Fibroblast of upper back skin (primary cell): Measurements from ENCODE around the gene AACS.
A peak's percentile ranks its signal among the peaks of the same experiment; 100 is the strongest.
"Not testable (repeated sequence)": the region's sequence is repeated elsewhere in the genome, so short reads cannot be mapped to it uniquely, and the experiment has no call there.

ENCODE experiments used
- DNase-seq: peaks from one replicate; pipeline ENCODE4 v3.0.0-alpha.2; 2013

Gene AACS

DNA sequence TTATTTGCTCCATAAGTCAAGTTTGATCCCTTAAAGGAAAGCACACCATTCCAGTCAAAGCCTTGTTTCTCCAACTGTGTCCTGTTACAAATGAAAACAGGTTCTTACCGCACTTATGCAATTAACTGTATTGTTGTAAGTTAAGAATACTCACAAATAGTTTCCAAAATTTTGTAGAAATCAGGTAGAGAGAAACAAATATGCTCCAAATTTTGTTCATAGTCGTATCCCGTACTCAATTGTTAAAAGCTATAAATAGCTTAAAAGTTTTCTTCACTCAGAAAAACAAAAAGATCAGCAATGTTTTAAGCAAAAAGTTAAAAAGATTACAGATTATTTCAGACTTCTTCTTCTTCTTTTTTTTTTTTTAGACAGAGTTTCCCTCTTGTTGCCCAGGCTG, 4.0 kb upstream of the AACS start:
- DNase-seq, result no peak

GRCh38 chr12:125063522-125063921, 1.7 kb upstream of the AACS start:
- not testable (repeated sequence) for DNase-seq

GRCh38 chr12:125064492-125064891, 743 bp upstream of the AACS start:
- no peak for DNase-seq

- DNase-seq, result no peak
Observed at GRCh38 chr12:125065919-125066570, 810 bp downstream of the AACS start.

GRCh38 chr12:125068391-125068790, 3.2 kb downstream of the AACS start:
- DNase-seq, result no peak

DNA sequence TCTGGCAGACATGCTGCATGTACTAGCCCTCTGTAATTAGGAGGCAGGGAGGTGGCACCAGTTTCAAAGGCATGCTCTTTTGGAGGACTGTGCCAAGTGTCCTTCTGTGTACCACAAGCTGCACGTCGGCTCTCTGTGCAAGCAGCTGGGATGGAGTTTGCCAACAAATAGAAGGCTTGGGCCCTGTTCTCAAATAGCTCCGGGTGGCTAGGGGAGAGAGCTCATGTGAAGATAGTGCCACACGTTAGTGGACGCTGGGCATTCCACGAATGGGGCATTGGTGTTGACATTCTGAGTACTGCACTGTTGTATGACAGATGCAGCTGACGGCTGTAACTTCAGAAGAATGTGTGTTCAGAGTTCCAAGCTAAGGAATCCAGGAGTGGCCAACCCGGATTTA, 4.4 kb downstream of the AACS start:
- DNase-seq, result no peak

DNA sequence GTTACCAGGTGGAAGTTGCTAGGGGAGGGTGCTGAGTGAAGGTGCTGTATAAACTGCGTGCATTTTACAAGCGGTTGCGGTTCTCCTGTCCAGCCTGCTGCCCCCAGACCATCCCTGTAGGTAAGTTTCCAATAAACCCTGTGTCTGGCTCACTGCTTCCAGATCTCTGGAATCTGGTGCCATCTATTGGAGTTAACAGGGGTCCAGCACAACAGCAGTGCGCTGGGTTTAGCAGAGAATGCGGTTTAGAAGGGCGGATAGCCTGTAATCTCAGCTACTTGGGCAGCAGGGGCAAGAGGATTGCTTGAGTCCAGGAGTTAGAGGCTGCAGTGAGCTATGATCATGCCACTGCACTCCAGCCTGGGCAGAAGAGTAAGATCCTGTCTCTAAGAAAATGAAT, 4.9 kb downstream of the AACS start:
- DNase-seq, result peak; percentile 10

- no peak for DNase-seq
Observed at GRCh38 chr12:125070661-125071390, 5.6 kb downstream of the AACS start.

GRCh38 chr12:125071456-125071855, 6.2 kb downstream of the AACS start:
- DNase-seq, result no peak

DNA sequence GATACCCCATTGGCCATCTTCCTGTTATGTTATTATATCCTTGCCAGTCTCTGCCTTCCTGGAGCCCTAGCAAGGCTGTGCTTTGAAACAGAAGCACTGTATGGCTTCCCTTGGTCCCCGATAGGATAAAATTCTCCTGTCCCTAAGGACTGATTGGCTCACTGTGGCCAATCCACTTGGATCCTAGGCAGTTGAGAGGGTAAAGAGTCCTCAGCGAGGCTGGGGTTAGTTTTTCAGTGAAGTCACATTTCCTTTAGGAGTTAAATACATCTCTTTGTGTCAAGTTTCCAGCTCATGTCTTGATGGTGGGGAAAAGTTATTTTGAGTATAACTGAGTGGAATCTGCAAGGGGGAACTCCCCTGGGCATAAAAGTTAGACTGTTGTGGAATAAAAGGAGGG, 7.3 kb downstream of the AACS start:
- DNase-seq, result no peak

DNA sequence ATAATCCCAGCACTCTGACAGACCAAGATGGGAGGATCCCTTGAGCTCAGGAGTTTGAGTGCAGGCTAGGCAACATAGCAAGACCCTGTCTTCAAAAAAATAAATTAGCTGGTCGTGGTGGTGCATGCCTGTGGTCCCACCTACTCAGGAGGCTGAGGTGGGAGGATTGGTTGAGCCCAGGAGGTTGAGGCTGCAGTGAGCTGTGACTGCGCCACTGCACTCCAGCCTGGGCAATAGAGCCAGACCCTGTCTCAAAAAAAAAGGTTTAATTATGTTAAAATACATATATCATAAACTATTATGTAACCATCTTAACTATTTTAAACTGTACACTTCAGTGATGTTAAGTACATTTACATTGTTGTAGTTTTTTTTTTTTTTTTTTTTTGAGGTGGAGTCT, 9.1 kb downstream of the AACS start:
- not testable (repeated sequence) for DNase-seq

GRCh38 chr12:125076103-125076502, 10.9 kb downstream of the AACS start:
- no peak for DNase-seq

- no peak for DNase-seq
Observed at GRCh38 chr12:125079084-125079483, 13.8 kb downstream of the AACS start.

GRCh38 chr12:125079648-125080645, 14.7 kb downstream of the AACS start:
- no peak for DNase-seq

DNA sequence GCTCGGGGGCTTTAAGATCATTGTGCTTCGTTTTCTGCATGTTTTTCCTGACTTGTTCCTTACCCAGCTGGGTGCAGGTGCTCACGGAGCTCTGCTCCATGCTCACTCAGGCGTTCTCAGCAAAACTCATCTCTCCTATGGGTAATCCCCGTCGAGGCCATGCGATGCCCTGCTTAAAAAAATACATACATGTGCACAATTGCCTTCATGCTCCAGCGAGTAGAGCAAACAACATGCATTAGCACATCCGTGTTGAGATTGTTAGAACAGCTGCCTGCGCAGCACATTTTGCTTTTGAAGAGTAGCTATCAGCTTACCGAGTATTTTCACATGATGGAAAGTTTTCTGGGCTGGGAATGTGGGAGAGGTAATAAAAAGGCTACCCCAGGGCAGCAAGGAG, 16.2 kb downstream of the AACS start:
- no peak for DNase-seq

GRCh38 chr12:125083072-125083471, 17.8 kb downstream of the AACS start:
- DNase-seq, result no peak

GRCh38 chr12:125088199-125088598, 23.0 kb downstream of the AACS start:
- DNase-seq, result not testable (repeated sequence)

GRCh38 chr12:125089083-125089482, 23.8 kb downstream of the AACS start:
- DNase-seq, result no peak

DNA sequence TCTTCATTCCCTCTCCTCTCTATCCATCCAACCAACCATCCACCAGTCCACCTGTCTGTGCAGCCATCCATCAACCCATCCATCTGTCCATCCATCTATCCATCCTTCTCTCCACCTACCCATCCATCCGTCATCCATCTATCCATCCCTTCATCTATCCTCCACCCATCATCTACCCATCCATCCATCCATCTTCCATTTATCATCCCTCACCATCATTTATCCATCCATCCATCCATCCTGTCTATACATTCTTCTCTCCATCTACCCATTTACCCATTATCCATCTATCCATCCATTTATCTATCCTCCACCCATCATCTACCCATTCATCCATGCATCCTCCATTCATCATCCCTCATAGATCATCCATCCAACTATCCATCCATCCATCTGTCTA, 24.4 kb downstream of the AACS start:
- no peak for DNase-seq

GRCh38 chr12:125090437-125090836, 25.2 kb downstream of the AACS start:
- no peak for DNase-seq

DNA sequence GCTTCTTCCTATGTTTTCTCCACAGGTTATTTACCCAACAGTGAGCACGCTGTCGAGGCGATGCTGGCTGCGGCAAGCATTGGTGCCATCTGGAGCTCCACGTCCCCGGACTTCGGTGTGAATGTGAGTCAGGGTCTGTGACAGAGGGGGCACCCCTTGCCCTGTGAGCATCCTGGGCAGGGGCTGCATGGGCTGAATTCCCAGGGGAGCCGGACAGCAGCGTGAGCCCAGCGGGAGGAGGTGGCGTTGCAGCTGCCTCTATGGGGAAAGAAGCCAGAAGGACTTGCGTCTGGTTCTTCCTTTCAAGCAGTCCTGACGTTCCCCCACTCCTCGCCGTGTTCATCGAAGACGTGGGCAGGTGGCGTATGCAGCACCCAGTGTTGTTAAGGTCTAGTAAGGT, 26.2 kb downstream of the AACS start:
- no peak for DNase-seq

- DNase-seq, result no peak
Observed at GRCh38 chr12:125092108-125092871, 27.1 kb downstream of the AACS start.
